Measurements from ENCODE around the gene PCNP.

Gene PCNP

GRCh38 chr3:101529816-101530685 lies 43.9 kb upstream of the PCNP start:
- H3F3A ChIP-seq (ENCODE audit: control insufficient read depth, insufficient read depth), result no peaks in the 10 kb centered on the region
- no peak for TF ChIP-seq CTCF (IDR thresholded peaks at IDR 0.05; ENCODE audit: low read depth, low read length, poor library complexity, severe bottlenecking)
- TF ChIP-seq EZH2phosphoT487 (IDR thresholded peaks at IDR 0.05; ENCODE audit: borderline replicate concordance, low read length), result no peak
- peaks cover 9% of the 10 kb centered on the region; the same call in 1 of the 2 replicates for H3K9me3 ChIP-seq (ENCODE audit: control insufficient read depth, insufficient read depth, low read length)
- H3K4me1 ChIP-seq (ENCODE audit: control insufficient read depth, low read length), result 0 out of 2 replicates have a peak, but pooled peaks cover 3% of the 10 kb centered on the region
- no peaks in the 10 kb centered on the region for H3K27me3 ChIP-seq (ENCODE audit: control insufficient read depth, low read length)
- H3K36me3 ChIP-seq (ENCODE audit: control insufficient read depth, low read length), result no peaks in the 10 kb centered on the region
- no peaks in the 10 kb centered on the region for H4K20me1 ChIP-seq (ENCODE audit: control insufficient read depth, insufficient read depth, low read depth, low read length)
- no peaks in the 10 kb centered on the region for H3K9me2 ChIP-seq (replicated peaks; ENCODE audit: control insufficient read depth, low read length)
- H3K27ac ChIP-seq (ENCODE audit: low read depth, low read length), result no peak overlapping the region
- no peak overlapping the region for H3K4me3 ChIP-seq (ENCODE audit: low read length)
- no peak overlapping the region for H3K4me2 ChIP-seq (ENCODE audit: low read length)
- H3K79me2 ChIP-seq (ENCODE audit: control insufficient read depth, low read length), result no peaks in the 10 kb centered on the region

GRCh38 chr3:101530686-101531047 lies 43.3 kb upstream of the PCNP start:
- Histone ChIP-seq H3K4me3 (ENCODE audit: low read length) (no peak overlapping the region), H3K9me2 (replicated peaks; ENCODE audit: control insufficient read depth, low read length) (no peaks in the 10 kb centered on the region)

GRCh38 chr3:101531473-101532086 lies 42.4 kb upstream of the PCNP start:
- Histone ChIP-seq H3K79me2 (ENCODE audit: control insufficient read depth, low read length) (no peaks in the 10 kb centered on the region), H3K4me1 (ENCODE audit: control insufficient read depth, low read length) (0 out of 2 replicates have a peak, but pooled peaks cover 3% of the 10 kb centered on the region), H4K20me1 (ENCODE audit: control insufficient read depth, insufficient read depth, low read depth, low read length) (no peaks in the 10 kb centered on the region), H3K4me2 (ENCODE audit: low read length) (no peak overlapping the region), H3K9me3 (ENCODE audit: control insufficient read depth, insufficient read depth, low read length) (peaks cover 9% of the 10 kb centered on the region; the same call in 1 of the 2 replicates), H3K9me2 (replicated peaks; ENCODE audit: control insufficient read depth, low read length) (no peaks in the 10 kb centered on the region), H3K4me3 (ENCODE audit: low read length) (no peak overlapping the region), H3K36me3 (ENCODE audit: control insufficient read depth, low read length) (no peaks in the 10 kb centered on the region), H3K27ac (ENCODE audit: low read depth, low read length) (no peak overlapping the region), H3K27me3 (ENCODE audit: control insufficient read depth, low read length) (no peaks in the 10 kb centered on the region), H3F3A (ENCODE audit: control insufficient read depth, insufficient read depth) (no peaks in the 10 kb centered on the region)
- TF ChIP-seq CTCF (IDR thresholded peaks at IDR 0.05; ENCODE audit: low read depth, low read length, poor library complexity, severe bottlenecking) (no peak), EZH2phosphoT487 (IDR thresholded peaks at IDR 0.05; ENCODE audit: borderline replicate concordance, low read length) (no peak)

More at GRCh38 chr3:101530686-101531047, 43.3 kb upstream of the PCNP start:
- no peak for TF ChIP-seq CTCF (IDR thresholded peaks at IDR 0.05; ENCODE audit: low read depth, low read length, poor library complexity, severe bottlenecking)
- no peak for TF ChIP-seq EZH2phosphoT487 (IDR thresholded peaks at IDR 0.05; ENCODE audit: borderline replicate concordance, low read length)
- Histone ChIP-seq H3K36me3 (ENCODE audit: control insufficient read depth, low read length) (no peaks in the 10 kb centered on the region), H3K79me2 (ENCODE audit: control insufficient read depth, low read length) (no peaks in the 10 kb centered on the region), H3F3A (ENCODE audit: control insufficient read depth, insufficient read depth) (no peaks in the 10 kb centered on the region), H3K27me3 (ENCODE audit: control insufficient read depth, low read length) (no peaks in the 10 kb centered on the region), H3K9me3 (ENCODE audit: control insufficient read depth, insufficient read depth, low read length) (peaks cover 9% of the 10 kb centered on the region; the same call in 1 of the 2 replicates), H3K4me1 (ENCODE audit: control insufficient read depth, low read length) (0 out of 2 replicates have a peak, but pooled peaks cover 3% of the 10 kb centered on the region), H4K20me1 (ENCODE audit: control insufficient read depth, insufficient read depth, low read depth, low read length) (no peaks in the 10 kb centered on the region), H3K27ac (ENCODE audit: low read depth, low read length) (no peak overlapping the region), H3K4me2 (ENCODE audit: low read length) (no peak overlapping the region)

Data from DOHH2 (cell line).